Mucosa of rectum (tissue), 2 donors: ENCODE results near the gene TNFRSF14.

Source experiments
- H3K27ac ChIP-seq, 2 donors: one replicate each; pipeline ENCODE4 v1.7.0; 2013; ENCODE audit warnings: inconsistent platforms in 2 of 2, low read depth in 2 of 2, low read length in 2 of 2
- H3K27me3 ChIP-seq, 2 donors: one replicate each; pipeline ENCODE4 v1.7.0; 2013; ENCODE audit warnings: low read length in 2 of 2; ENCODE audit not compliant: control insufficient read depth in 2 of 2, insufficient read depth in 2 of 2
- H3K36me3 ChIP-seq, 2 donors: one replicate each; pipeline ENCODE4 v1.7.0; 2013; ENCODE audit warnings: low read length in 2 of 2; ENCODE audit not compliant: control insufficient read depth in 2 of 2, insufficient read depth in 2 of 2
- H3K4me1 ChIP-seq, 2 donors: one replicate each; pipeline ENCODE4 v1.7.0; 2013; ENCODE audit warnings: low read length in 2 of 2, mild to moderate bottlenecking in 1 of 2; ENCODE audit not compliant: control insufficient read depth in 2 of 2, insufficient read depth in 2 of 2
- H3K4me3 ChIP-seq, 2 donors: one replicate each; pipeline ENCODE4 v1.7.0; 2013; ENCODE audit warnings: low read length in 2 of 2
- H3K9ac ChIP-seq, 2 donors: one replicate each; pipeline ENCODE4 v1.7.0; 2013; ENCODE audit warnings: low read length in 2 of 2, low read depth in 1 of 2, mild to moderate bottlenecking in 1 of 2
- H3K9me3 ChIP-seq, 2 donors: one replicate each; pipeline ENCODE4 v1.7.0; 2013; ENCODE audit warnings: low read length in 2 of 2; ENCODE audit not compliant: control insufficient read depth in 2 of 2
- donor health status: healthy.
- donor health status: Normal muscosa, but diverticular disease.

Gene TNFRSF14

DNA sequence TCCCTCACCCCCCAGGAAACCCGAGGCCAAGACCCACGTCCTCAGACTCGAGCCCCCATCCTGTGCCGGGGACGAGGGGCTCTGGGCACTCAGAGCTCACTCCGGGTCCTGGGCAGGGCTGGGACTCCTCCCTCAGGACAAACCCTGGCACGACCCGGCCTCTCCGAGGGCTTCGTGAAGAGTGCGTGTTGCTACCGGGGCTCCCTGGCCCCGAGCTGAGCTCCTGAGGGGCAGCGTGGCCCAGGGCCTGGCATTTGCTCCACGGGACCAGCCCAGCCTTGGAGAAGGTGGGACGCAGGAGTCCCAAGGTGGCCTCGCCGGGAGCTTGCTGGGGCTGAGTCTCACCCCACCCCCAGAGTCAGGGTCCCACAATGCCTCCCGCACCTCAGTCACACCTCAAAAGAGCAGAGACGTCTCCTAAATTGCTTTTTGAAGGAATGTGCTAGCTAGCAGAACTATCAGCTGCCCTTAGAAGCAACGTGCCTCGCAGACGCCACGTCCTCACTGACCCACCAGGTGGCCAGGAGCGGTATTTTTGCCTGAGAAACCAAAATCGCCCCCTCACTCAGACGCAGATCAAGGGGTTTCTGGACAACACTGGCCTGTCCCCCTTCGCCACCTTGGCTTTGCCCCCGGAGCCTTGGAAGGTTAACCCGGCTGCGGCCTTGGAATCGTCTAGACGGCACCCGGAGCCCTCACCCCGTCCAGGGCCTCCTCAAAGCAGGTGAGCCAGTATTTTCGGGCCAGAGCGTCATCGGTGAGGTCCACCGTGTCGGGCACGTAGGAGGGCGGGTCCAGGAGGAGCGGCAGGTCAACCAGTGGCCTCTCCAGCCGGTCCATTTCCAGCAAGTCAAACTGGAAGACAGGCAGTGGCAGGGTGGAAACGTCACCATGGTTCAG lies 41.1 kb upstream of the TNFRSF14 start:
- Histone ChIP-seq H3K4me3 (no peak overlapping the region), H3K27me3 (no peaks in the 10 kb centered on the region), H3K36me3 (peaks cover 78 to 88% of the 10 kb centered on the region in 2 donors), H3K9me3 (no peaks in the 10 kb centered on the region), H3K4me1 (no peaks in the 10 kb centered on the region), H3K27ac (no peak overlapping the region), H3K9ac (no peak overlapping the region)

DNA sequence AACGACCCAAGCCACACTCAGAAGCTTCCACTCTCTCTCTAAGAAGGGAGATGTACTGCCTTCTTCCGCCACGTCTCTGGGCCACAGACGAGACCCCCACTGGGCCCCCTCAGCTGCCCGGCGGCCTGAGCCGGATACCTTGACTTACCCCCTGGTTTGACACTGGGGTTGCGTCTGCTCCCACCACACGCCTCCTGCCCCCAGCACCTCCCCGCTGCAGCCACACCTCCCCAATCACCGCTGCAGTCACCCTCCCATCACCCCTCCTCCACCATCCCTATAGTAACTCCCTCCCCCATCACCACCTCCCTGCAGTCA lies 40.4 kb upstream of the TNFRSF14 start:
- Histone ChIP-seq H3K27ac (no peak overlapping the region), H3K9ac (no peak overlapping the region), H3K4me1 (no peaks in the 10 kb centered on the region), H3K9me3 (no peaks in the 10 kb centered on the region), H3K4me3 (no peak overlapping the region), H3K36me3 (peaks cover 79 to 85% of the 10 kb centered on the region in 2 donors), H3K27me3 (no peaks in the 10 kb centered on the region)

DNA sequence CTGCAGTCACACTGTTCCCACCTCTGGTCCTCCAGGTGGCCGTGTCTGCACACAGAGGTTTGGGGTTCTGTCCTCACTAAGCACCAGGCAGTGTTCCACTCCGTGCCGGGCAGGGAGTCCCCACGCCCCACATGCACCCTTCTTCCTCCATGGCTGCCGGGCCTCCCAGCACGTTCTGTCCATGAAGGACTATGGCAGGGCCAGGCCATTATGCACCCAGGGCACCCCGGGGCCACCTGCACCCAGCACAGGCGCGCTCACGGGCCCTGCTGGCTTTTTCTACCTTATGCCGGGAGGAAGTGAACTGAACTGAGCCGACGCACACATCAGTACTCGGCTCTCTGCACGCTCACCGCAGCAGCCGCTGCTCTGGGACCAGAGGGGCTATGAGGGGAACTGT lies 40.0 kb upstream of the TNFRSF14 start:
- H3K9me3 ChIP-seq = no peaks in the 10 kb centered on the region
- no peak overlapping the region for H3K9ac ChIP-seq
- peaks cover 81 to 85% of the 10 kb centered on the region in 2 donors for H3K36me3 ChIP-seq
- H3K27me3 ChIP-seq = no peaks in the 10 kb centered on the region
- H3K27ac ChIP-seq = no peak overlapping the region
- no peak overlapping the region for H3K4me3 ChIP-seq
- H3K4me1 ChIP-seq = no peaks in the 10 kb centered on the region

DNA sequence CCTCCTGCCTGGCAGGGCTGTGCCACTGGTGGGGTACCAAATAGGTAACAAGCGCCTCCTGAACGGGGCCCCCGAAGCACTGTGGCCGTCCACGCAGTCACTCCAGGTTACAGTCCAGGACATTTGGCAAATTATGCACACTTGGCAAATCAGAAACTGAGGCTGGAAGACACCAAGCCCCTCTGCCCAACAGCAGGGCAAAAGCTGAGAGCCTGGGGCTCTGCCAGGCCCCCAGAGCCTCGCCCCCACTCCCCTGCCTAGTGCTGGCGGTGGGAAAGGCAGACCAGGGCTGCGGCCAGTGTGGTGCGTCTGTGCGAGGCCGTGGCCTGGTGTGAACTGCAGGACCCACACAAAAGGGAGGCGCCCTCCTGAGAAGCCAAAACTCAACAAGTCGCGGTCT lies 39.2 kb upstream of the TNFRSF14 start:
- no peaks in the 10 kb centered on the region for H3K9me3 ChIP-seq
- no peak overlapping the region for H3K9ac ChIP-seq
- H3K27ac ChIP-seq = no peak overlapping the region
- H3K4me1 ChIP-seq = no peaks in the 10 kb centered on the region
- H3K36me3 ChIP-seq = peaks cover 73 to 82% of the 10 kb centered on the region in 2 donors
- H3K27me3 ChIP-seq = no peaks in the 10 kb centered on the region
- H3K4me3 ChIP-seq = no peak overlapping the region

DNA sequence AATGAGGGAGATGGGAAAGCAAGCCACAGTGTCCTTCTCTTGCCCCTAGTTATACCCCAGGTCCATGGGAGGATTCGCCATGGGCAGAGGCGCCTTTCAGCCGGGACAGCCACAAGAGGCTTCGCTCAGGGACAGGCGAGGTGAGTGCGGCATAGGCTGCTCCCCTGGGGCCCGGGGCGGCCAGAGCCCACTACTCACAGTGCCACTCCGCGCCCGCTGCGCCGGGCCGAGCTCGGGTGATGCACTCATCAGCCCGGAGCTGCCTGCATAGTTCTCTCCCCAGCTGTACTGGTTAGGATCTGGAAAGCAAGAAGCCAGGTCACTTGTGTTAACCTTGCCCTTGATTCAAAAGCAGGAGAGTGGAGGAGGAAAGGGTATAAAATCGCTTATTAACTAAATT lies 38.2 kb upstream of the TNFRSF14 start:
- Histone ChIP-seq H3K4me3 (no peak overlapping the region), H3K27ac (no peak overlapping the region), H3K27me3 (no peaks in the 10 kb centered on the region), H3K4me1 (no peaks in the 10 kb centered on the region), H3K36me3 (peaks cover 64 to 75% of the 10 kb centered on the region in 2 donors), H3K9me3 (no peaks in the 10 kb centered on the region), H3K9ac (no peak overlapping the region)

DNA sequence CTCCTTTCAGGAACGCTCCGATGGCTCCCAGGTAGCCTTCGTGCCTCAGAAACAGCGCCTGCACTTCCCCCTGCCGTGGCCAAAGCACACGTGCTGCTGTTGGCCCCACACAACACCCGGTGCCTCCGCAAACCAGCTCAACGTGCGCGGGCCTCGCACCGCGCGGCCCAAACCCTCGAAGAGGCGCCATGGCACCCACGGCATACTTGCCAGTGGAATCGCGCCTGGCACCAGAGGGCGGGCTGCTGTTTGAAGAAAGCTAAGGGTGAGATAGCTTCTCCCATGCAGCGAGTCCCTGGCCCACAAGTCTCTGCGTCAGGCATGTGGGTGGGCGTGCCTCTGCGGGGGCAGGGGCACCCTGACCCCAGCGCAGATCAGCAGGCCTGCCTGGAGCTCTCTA lies 37.6 kb upstream of the TNFRSF14 start:
- Histone ChIP-seq H3K9me3 (no peaks in the 10 kb centered on the region), H3K36me3 (peaks cover 58 to 73% of the 10 kb centered on the region in 2 donors), H3K27ac (no peak overlapping the region)

DNA sequence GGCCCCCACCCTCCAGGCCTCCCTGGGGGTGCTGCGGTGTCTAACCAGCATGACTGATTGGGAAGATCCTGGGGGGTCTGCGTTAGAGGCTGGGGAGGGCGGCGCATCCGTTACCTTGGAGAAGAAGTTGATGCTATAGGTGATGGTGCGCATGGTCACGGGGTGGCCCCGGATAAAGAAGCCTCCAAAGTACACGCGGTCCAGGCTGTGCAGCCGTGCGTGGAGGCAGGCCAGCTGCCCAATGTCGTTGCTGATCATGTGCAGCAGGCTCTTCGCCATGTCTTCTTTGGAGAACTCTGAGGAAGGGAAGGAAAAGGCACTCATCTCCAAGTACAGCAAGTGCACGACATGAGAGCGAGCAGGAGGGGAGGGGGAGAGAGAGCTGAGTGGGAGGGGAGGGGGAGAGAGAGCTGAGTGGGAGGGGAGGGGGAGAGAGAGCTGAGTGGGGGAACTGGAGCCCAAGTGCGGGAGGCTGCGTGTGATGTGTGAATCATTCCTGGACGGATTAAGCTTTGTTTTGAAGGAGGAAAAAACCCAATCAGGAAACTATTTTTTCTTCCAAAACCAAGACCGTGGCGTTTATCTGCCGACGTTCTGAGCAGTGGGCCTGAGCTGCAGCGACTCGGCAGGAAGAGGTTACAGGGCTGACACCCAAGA lies 37.0 kb upstream of the TNFRSF14 start:
- peaks cover 52 to 67% of the 10 kb centered on the region in 2 donors for H3K36me3 ChIP-seq

More for the DNA sequence above, 37.6 kb upstream of the TNFRSF14 start:
- Histone ChIP-seq H3K4me3 (no peak overlapping the region), H3K4me1 (peaks cover 0 to 2% of the 10 kb centered on the region in 2 donors), H3K9ac (no peak overlapping the region), H3K27me3 (no peaks in the 10 kb centered on the region)

DNA sequence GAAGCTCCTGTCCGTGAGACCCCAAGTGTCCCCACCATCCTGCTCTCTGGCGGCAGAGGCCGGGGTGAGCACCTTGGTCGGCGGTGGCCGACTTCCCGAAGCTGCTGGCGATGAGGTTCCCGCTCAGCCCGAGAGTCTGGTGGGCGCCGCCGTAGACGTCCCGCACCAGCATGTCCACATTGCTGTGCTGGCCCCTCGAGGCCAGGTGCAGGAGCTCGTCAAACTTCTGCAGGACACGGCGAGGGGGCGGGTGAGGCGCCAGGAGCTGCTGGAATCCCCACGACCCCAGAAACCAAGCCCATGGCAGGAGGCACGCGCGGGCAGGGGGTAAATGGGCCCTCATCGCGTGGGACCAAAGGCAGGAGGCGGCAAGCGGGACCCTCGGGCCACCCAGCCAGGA lies 36.4 kb upstream of the TNFRSF14 start:
- H3K9me3 ChIP-seq = no peaks in the 10 kb centered on the region
- H3K4me3 ChIP-seq = no peak overlapping the region
- peaks cover 4 to 6% of the 10 kb centered on the region in 2 donors for H3K4me1 ChIP-seq
- no peaks in the 10 kb centered on the region for H3K27me3 ChIP-seq
- H3K9ac ChIP-seq = no peak overlapping the region
- no peak overlapping the region for H3K27ac ChIP-seq
- H3K36me3 ChIP-seq = peaks cover 51 to 64% of the 10 kb centered on the region in 2 donors

More for the DNA sequence above, 37.0 kb upstream of the TNFRSF14 start:
- Histone ChIP-seq H3K9ac (no peak overlapping the region), H3K9me3 (no peaks in the 10 kb centered on the region), H3K27ac (no peak overlapping the region), H3K27me3 (no peaks in the 10 kb centered on the region), H3K4me1 (peaks cover 0 to 2% of the 10 kb centered on the region in 2 donors), H3K4me3 (no peak overlapping the region)

DNA sequence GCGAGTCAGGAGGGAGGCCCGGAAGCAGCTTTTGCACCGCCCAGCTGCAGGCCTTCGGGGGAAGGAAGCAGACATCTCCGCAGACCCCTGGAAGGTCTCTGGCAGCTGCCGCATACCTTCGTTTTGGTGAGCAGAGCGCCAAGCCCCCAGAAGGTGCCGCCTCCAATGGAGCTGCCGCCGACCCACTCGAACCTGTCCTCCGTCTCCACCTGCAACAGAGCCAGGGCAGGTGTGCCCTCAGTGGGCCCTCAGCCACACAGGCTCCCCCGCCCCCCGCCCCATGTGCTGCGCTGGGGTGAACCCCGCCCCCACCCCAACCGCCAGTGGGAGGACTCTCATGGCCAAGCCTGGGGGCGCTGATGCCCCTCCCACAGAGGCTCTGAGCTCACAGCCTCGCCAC lies 36.0 kb upstream of the TNFRSF14 start:
- H3K27ac ChIP-seq = no peak overlapping the region
- H3K36me3 ChIP-seq = peaks cover 50 to 60% of the 10 kb centered on the region in 2 donors
- no peak overlapping the region for H3K4me3 ChIP-seq
- no peak overlapping the region for H3K9ac ChIP-seq
- H3K27me3 ChIP-seq = no peaks in the 10 kb centered on the region
- H3K4me1 ChIP-seq = peaks cover 9 to 11% of the 10 kb centered on the region in 2 donors
- H3K9me3 ChIP-seq = no peaks in the 10 kb centered on the region

DNA sequence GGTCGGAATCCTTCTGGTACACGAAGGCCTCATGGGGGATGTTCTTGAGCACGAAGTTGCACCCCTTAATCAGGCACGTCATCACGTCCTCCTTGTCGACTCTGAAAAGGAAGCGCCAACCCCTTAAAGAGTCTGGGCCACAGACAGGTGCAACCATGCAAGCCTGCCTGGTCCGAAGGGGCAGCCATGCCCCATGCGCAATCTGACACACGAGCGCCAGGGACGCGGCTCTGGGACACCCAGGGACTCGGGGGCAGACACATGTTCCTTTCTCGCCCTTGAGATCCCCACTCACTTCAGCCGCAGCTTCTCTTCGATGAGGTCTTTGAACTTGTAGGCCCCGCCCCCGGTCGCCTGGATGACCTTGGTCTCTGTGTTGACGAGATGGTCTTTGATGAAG lies 35.4 kb upstream of the TNFRSF14 start:
- Histone ChIP-seq H3K9ac (no peak overlapping the region), H3K27ac (no peak overlapping the region), H3K27me3 (no peaks in the 10 kb centered on the region), H3K9me3 (no peaks in the 10 kb centered on the region), H3K36me3 (peaks cover 44 to 54% of the 10 kb centered on the region in 2 donors), H3K4me1 (peaks cover 15 to 16% of the 10 kb centered on the region in 2 donors), H3K4me3 (no peak overlapping the region)
